MV-4-11 (cell line): ENCODE data around the gene AGXT.

Source experiments
- DNase-seq: peaks from one replicate; lab custom pipeline; 2025; lab: John Stamatoyannopoulos, UW

AGXT gene

GRCh38 chr2:240899468-240899865, 30.8 kb downstream of the AGXT start:
- no peak for DNase-seq

GRCh38 chr2:240900141-240900860, 31.7 kb downstream of the AGXT start:
- DNase-seq, result no peak

GRCh38 chr2:240901986-240902614, 33.5 kb downstream of the AGXT start:
- DNase-seq, result no peak

GRCh38 chr2:240902615-240903041, 34.0 kb downstream of the AGXT start:
- no peak for DNase-seq

- DNase-seq, result no peak
Measured at GRCh38 chr2:240903191-240904060, 34.8 kb downstream of the AGXT start.

- no peak for DNase-seq
Measured at GRCh38 chr2:240904216-240905175, 35.9 kb downstream of the AGXT start.

- DNase-seq, result no peak
Measured at GRCh38 chr2:240905176-240905781, 36.7 kb downstream of the AGXT start.

- no peak for DNase-seq
Measured at GRCh38 chr2:240906141-240906910, 37.7 kb downstream of the AGXT start, which contains the start of gene CROCC2. TSS of gene CROCC2 (plus strand) at chr2:240906336. CDS start at chr2:240906514, 178 bp downstream.

- DNase-seq, result no peak
Measured at GRCh38 chr2:240906911-240907590, 38.4 kb downstream of the AGXT start.

- DNase-seq, result no peak
Measured at GRCh38 chr2:240909216-240909974, 40.8 kb downstream of the AGXT start.

GRCh38 chr2:240911641-240912265, 43.1 kb downstream of the AGXT start:
- no peak for DNase-seq

GRCh38 chr2:240912878-240913809, 44.5 kb downstream of the AGXT start:
- no peak for DNase-seq

- no peak for DNase-seq
Measured at GRCh38 chr2:240913810-240914644, 45.4 kb downstream of the AGXT start.

GRCh38 chr2:240914645-240915525, 46.3 kb downstream of the AGXT start:
- DNase-seq, result no peak
